ENCODE measurements around the gene SSX4. TPM values are rescaled to one million over a fixed set of nuclear protein-coding genes. Genes with fewer than 3 reads are reported as not detected.
"Not testable (repeated sequence)": the region's sequence is repeated elsewhere in the genome, so short reads cannot be mapped to it uniquely, and the experiment has no call there.

Gene SSX4
- total RNA-seq, 1 experiment from 2014 or later: not detected

DNA sequence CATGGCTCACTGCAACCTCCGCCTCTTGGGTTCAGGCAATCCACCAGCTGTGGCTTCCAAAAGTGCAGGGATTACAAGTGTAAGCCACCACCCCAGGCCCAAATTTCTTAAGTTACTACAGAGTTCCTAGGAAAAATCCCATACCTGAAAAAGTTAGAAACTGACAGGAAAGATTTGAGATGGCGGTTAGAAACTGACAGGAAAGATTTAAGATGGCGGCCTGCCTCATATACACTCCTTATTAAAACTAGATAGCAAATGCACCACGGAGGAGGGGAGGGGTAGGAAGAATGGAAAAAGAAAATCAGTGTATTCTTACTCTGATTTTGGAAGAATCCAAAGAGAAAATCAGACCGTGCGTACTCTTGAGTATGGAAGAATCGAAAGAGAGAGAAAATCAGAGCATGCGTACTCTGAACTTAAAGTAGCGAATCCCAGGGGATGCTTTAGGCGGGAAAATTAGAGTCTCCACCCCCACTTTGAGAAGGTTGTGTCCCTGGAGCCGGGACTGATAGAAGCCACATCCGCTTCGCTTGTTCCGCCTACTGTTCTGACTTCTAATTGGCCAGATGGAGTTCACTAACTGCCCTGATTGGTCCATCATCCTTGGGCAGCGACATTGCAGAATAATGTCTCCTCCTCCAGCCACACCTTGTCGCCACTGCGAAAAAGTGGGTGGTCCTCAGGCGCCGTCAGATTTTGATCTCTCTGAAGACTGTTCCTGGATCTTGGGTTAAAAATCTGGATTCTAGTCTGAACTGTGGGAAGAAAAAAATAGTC, 26.8 kb upstream of the SSX4 start, which contains the start of gene SSX3:
Gene SSX3 (minus strand): TSS at position 389 of the 780 bp plus-strand sequence. CDS start 1,454 bp downstream, outside the sequence.
- not testable (repeated sequence) for H3K56ac ChIP-seq (ENCODE audit: insufficient read length, low read depth, low read length); H3K4ac ChIP-seq (ENCODE audit: low read depth, low read length); H2BK20ac ChIP-seq (ENCODE audit: low read depth, low read length, poor library complexity, severe bottlenecking); H4K5ac ChIP-seq (ENCODE audit: insufficient read length, low read depth, low read length); H3K27me3 ChIP-seq (ENCODE audit: insufficient read depth, low read length); H3K9me3 ChIP-seq (ENCODE audit: control insufficient read depth, low read depth, low read length); H3K4me2 ChIP-seq (ENCODE audit: insufficient read depth, insufficient read length, low read length); H2BK120ac ChIP-seq (ENCODE audit: low read depth, low read length, poor library complexity, severe bottlenecking); H4K91ac ChIP-seq (ENCODE audit: insufficient read length, low read depth, low read length); H3K36me3 Mint-ChIP-seq (ENCODE audit: insufficient read depth in 1 of 3, low read depth in 3 of 3); H3K27ac Mint-ChIP-seq; DNase-seq; H4K8ac ChIP-seq (replicated peaks; ENCODE audit: insufficient read length, low read depth, low read length); H3K23ac ChIP-seq (ENCODE audit: insufficient read length, low read depth, low read length); H2BK5ac ChIP-seq (ENCODE audit: insufficient read length, low read length); H3K23me2 ChIP-seq (ENCODE audit: insufficient read length, low read depth, low read length, poor library complexity, severe bottlenecking); H4K20me1 ChIP-seq (ENCODE audit: control insufficient read depth, insufficient read depth, insufficient read length); H3K9ac ChIP-seq (ENCODE audit: extremely low read depth, insufficient read length, low read length); H3K79me1 ChIP-seq (ENCODE audit: insufficient read depth, low read depth, low read length, poor library complexity, severe bottlenecking); H3K27me3 Mint-ChIP-seq (ENCODE audit: low read depth); H2BK12ac ChIP-seq (ENCODE audit: insufficient read length, low read depth, low read length); H2BK15ac ChIP-seq (ENCODE audit: low read depth, low read length); H3T11ph ChIP-seq (ENCODE audit: low read length); H3K79me2 ChIP-seq (ENCODE audit: insufficient read depth, low read length); H3K4me1 Mint-ChIP-seq; H3K27ac ChIP-seq (ENCODE audit: insufficient read length, low read depth, low read length); H3K4me3 Mint-ChIP-seq; H2AK5ac ChIP-seq (ENCODE audit: insufficient read length, low read length); H2AFZ ChIP-seq (ENCODE audit: low read length); H3K14ac ChIP-seq (ENCODE audit: insufficient read depth, low read length); H3K4me1 ChIP-seq (ENCODE audit: insufficient read depth, low read length); H3K18ac ChIP-seq (ENCODE audit: insufficient read length, low read depth, low read length)
- peaks cover 59 to 76% of the 10 kb centered on the region in 2 experiments for H3K9me3 Mint-ChIP-seq
- no CpG with 5 or more reads among the region's 19 CpGs for WGBS (ENCODE audit: extremely low coverage, insufficient read length, low lambda C conversion rate)
